Measurements from ENCODE around the gene COL18A1.

- TF ChIP-seq EP300 (IDR thresholded peaks at IDR 0.05; ENCODE audit: low read length) (no peak), CBFA2T3 (IDR thresholded peaks at IDR 0.05) (no peak)
- TF ChIP-seq, protein P1, sequence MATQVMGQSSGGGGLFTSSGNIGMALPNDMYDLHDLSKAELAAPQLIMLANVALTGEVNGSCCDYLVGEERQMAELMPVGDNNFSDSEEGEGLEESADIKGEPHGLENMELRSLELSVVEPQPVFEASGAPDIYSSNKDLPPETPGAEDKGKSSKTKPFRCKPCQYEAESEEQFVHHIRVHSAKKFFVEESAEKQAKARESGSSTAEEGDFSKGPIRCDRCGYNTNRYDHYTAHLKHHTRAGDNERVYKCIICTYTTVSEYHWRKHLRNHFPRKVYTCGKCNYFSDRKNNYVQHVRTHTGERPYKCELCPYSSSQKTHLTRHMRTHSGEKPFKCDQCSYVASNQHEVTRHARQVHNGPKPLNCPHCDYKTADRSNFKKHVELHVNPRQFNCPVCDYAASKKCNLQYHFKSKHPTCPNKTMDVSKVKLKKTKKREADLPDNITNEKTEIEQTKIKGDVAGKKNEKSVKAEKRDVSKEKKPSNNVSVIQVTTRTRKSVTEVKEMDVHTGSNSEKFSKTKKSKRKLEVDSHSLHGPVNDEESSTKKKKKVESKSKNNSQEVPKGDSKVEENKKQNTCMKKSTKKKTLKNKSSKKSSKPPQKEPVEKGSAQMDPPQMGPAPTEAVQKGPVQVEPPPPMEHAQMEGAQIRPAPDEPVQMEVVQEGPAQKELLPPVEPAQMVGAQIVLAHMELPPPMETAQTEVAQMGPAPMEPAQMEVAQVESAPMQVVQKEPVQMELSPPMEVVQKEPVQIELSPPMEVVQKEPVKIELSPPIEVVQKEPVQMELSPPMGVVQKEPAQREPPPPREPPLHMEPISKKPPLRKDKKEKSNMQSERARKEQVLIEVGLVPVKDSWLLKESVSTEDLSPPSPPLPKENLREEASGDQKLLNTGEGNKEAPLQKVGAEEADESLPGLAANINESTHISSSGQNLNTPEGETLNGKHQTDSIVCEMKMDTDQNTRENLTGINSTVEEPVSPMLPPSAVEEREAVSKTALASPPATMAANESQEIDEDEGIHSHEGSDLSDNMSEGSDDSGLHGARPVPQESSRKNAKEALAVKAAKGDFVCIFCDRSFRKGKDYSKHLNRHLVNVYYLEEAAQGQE (IDR thresholded peaks at IDR 0.05; ENCODE audit: borderline replicate concordance), result no peak
- TF ChIP-seq, protein P1 (CRISPR knock-in tag; IDR thresholded peaks at IDR 0.05; ENCODE audit: low read depth), result no peak
- TF ChIP-seq, protein P2, sequence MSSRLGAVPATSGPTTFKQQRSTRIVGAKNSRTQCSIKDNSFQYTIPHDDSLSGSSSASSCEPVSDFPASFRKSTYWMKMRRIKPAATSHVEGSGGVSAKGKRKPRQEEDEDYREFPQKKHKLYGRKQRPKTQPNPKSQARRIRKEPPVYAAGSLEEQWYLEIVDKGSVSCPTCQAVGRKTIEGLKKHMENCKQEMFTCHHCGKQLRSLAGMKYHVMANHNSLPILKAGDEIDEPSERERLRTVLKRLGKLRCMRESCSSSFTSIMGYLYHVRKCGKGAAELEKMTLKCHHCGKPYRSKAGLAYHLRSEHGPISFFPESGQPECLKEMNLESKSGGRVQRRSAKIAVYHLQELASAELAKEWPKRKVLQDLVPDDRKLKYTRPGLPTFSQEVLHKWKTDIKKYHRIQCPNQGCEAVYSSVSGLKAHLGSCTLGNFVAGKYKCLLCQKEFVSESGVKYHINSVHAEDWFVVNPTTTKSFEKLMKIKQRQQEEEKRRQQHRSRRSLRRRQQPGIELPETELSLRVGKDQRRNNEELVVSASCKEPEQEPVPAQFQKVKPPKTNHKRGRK (tag; IDR thresholded peaks at IDR 0.05), result no peak
Observed at GRCh38 chr21:45514311-45515021, 109.5 kb downstream of the COL18A1 start.
